Mononuclear cell (primary cell): ENCODE measurements around the gene NPM3. TPM values are rescaled to one million over a fixed set of nuclear protein-coding genes. Genes with fewer than 3 reads are reported as not detected.

Experiments used
- total RNA-seq: library from RNA; depleted of rRNA; stranded (reverse); fragments of >200 nt; gene quantifications from one replicate; pipeline ENCODE4 v1.2.3, GENCODE V29; 2012

The NPM3 gene
- total RNA-seq, 1 donor = 28.5 TPM

Other genes starting within 250 kb of the NPM3 start
- 10.3 TPM for gene POLL, start 195.2 kb downstream of the NPM3 start, total RNA-seq
- gene DPCD, start 195.1 kb downstream of the NPM3 start, total RNA-seq = 3.8 TPM
- gene FBXW4, start 88.3 kb downstream of the NPM3 start, total RNA-seq = 78.9 TPM
- gene FGF8, start 7.3 kb downstream of the NPM3 start, total RNA-seq = not detected
- 346 TPM for gene OGA, start 35.0 kb upstream of the NPM3 start, total RNA-seq
- 4.1 TPM for gene KCNIP2, start 60.4 kb upstream of the NPM3 start, total RNA-seq